Uterus (tissue), 4 donors: ENCODE measurements around the gene CORO7. TPM values are rescaled to one million over a fixed set of nuclear protein-coding genes. Genes with fewer than 3 reads are reported as not detected.

Source experiments
- DNase-seq, 2 donors: peaks; one replicate each; pipeline ENCODE4 v3.0.0-alpha.2; 2019 to 2020
- H3K27ac ChIP-seq, 2 donors: fragments of 200-600 bp; sonication (generic); 1 replicate in 1 of 2; 2 replicates in 1 of 2; pipeline ENCODE4 v1.5.1; 2016 to 2018
- H3K27me3 ChIP-seq, 2 donors: fragments of 200-600 bp; sonication (generic); one replicate each; pipeline ENCODE4 v1.5.1; 2018 to 2019; ENCODE audit warnings: control low read depth in 1 of 2
- H3K36me3 ChIP-seq, 2 donors: fragments of 200-600 bp; sonication (generic); one replicate each; pipeline ENCODE4 v1.5.1; 2019; ENCODE audit warnings: control low read depth in 1 of 2
- H3K4me1 ChIP-seq, 2 donors: fragments of 200-600 bp; sonication (generic); one replicate each; pipeline ENCODE4 v1.5.1; 2018 to 2019; ENCODE audit warnings: control low read depth in 1 of 2
- H3K4me3 ChIP-seq, 2 donors: fragments of 200-600 bp; sonication (generic); 1 replicate in 1 of 2; 2 replicates in 1 of 2; pipeline ENCODE4 v1.5.1; 2018 to 2019; ENCODE audit warnings: mild to moderate bottlenecking in 1 of 2
- H3K9me3 ChIP-seq, 2 donors: fragments of 200-600 bp; sonication (generic); one replicate each; pipeline ENCODE4 v1.5.1; 2019; ENCODE audit warnings: control low read depth in 1 of 2
- CTCF ChIP-seq, 4 experiments: fragments of 200-600 bp in 2 of 4; fragments of 450-650 bp in 2 of 4; sonication (generic) in 2 of 4; IDR thresholded peaks; one replicate each; pipeline ENCODE4 v1.5.1; 2016 to 2019; ENCODE audit warnings: antibody characterized with exemption in 4 of 4, mild to moderate bottlenecking in 2 of 4, moderate library complexity in 1 of 4
- POLR2A ChIP-seq, 2 donors: fragments of 450-650 bp; IDR thresholded peaks; one replicate each; pipeline ENCODE4 v1.6.1; 2016; ENCODE audit warnings: antibody characterized with exemption in 2 of 2, mild to moderate bottlenecking in 1 of 2, moderate library complexity in 1 of 2
- intact Hi-C: fragments of 100-400 bp; cut with DNase I; formaldehyde crosslinking; loops from one replicate; pipeline ENCODE4 v1.15.1; 2023; ENCODE audit warnings: low total_unique reads
- total RNA-seq, 4 donors: library from RNA; depleted of rRNA in 3 of 4; stranded (reverse); fragments of >200 nt in 3 of 4; gene quantifications; one replicate each; pipeline versions ENCODE4 v1.1.0 to v1.2.4, GENCODE V29; 2014 to 2023
- donor health status: DM: yes; HTN: yes; CAD: no.

Gene CORO7
- total RNA-seq, 4 donors from 2014 or later: 13.8 to 52.1 (median 30.0) TPM

GRCh38 chr16:4383591-4384444 lies 32.6 kb downstream of the CORO7 start:
- intact Hi-C loops: no loop called here
- no peak for DNase-seq
- H3K4me3 ChIP-seq: no peak overlapping the region
- H3K4me1 ChIP-seq: peaks cover 0 to 19% of the 10 kb centered on the region in 2 donors
- no peaks in the 10 kb centered on the region for H3K36me3 ChIP-seq
- peak overlapping the region; percentile 46 to 68 for H3K27ac ChIP-seq
- H3K27me3 ChIP-seq: no peaks in the 10 kb centered on the region
- no peak for TF ChIP-seq POLR2A (IDR thresholded peaks at IDR 0.05)
- TF ChIP-seq CTCF (IDR thresholded peaks at IDR 0.05): no peak
- no peaks in the 10 kb centered on the region for H3K9me3 ChIP-seq

- Histone ChIP-seq H3K27me3 (no peaks in the 10 kb centered on the region), H3K4me1 (peaks cover 0 to 23% of the 10 kb centered on the region in 2 donors), H3K9me3 (no peaks in the 10 kb centered on the region), H3K27ac (peak overlapping the region in 1 of 2 donors; percentile 68), H3K36me3 (no peaks in the 10 kb centered on the region), H3K4me3 (no peak overlapping the region)
- DNase-seq: no peak
- TF ChIP-seq POLR2A (IDR thresholded peaks at IDR 0.05) (no peak), CTCF (IDR thresholded peaks at IDR 0.05) (no peak)
- intact Hi-C loops: no loop called here
Observed at GRCh38 chr16:4382795-4383357, 33.5 kb downstream of the CORO7 start.

GRCh38 chr16:4381935-4382794 lies 34.2 kb downstream of the CORO7 start:
- no peak for DNase-seq
- Histone ChIP-seq H3K27me3 (no peaks in the 10 kb centered on the region), H3K36me3 (no peaks in the 10 kb centered on the region), H3K27ac (peak overlapping the region in 1 of 2 donors; percentile 68), H3K4me1 (peaks cover 0 to 25% of the 10 kb centered on the region in 2 donors), H3K9me3 (no peaks in the 10 kb centered on the region), H3K4me3 (no peak overlapping the region)
- intact Hi-C loops: no loop called here
- TF ChIP-seq POLR2A (IDR thresholded peaks at IDR 0.05): no peak
- TF ChIP-seq CTCF (IDR thresholded peaks at IDR 0.05): no peak

DNA sequence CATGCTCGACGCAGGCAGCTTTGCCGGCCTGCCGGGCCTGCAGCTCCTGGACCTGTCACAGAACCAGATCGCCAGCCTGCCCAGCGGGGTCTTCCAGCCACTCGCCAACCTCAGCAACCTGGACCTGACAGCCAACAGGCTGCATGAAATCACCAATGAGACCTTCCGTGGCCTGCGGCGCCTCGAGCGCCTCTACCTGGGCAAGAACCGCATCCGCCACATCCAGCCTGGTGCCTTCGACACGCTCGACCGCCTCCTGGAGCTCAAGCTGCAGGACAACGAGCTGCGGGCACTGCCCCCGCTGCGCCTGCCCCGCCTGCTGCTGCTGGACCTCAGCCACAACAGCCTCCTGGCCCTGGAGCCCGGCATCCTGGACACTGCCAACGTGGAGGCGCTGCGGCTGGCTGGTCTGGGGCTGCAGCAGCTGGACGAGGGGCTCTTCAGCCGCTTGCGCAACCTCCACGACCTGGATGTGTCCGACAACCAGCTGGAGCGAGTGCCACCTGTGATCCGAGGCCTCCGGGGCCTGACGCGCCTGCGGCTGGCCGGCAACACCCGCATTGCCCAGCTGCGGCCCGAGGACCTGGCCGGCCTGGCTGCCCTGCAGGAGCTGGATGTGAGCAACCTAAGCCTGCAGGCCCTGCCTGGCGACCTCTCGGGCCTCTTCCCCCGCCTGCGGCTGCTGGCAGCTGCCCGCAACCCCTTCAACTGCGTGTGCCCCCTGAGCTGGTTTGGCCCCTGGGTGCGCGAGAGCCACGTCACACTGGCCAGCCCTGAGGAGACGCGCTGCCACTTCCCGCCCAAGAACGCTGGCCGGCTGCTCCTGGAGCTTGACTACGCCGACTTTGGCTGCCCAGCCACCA lies 35.1 kb downstream of the CORO7 start:
- Histone ChIP-seq H3K9me3 (no peaks in the 10 kb centered on the region), H3K27me3 (no peaks in the 10 kb centered on the region), H3K36me3 (no peaks in the 10 kb centered on the region), H3K4me3 (no peak overlapping the region), H3K27ac (no peak overlapping the region), H3K4me1 (peaks cover 0 to 29% of the 10 kb centered on the region in 2 donors)
- intact Hi-C loops: no loop called here
- DNase-seq: no peak
- no peak for TF ChIP-seq CTCF (IDR thresholded peaks at IDR 0.05)
